H7 (cell line): ENCODE results near the gene GRIK4. TPM values are rescaled to one million over a fixed set of nuclear protein-coding genes. Genes with fewer than 3 reads are reported as not detected.

Source experiments
- DNase-seq: peaks from one replicate; pipeline ENCODE4 v3.0.0; 2012
- H3K27me3 ChIP-seq: 2 replicates; pipeline ENCODE4 v1.6.0; 2011; ENCODE audit warnings: mild to moderate bottlenecking, low read length; ENCODE audit not compliant: control insufficient read depth, insufficient read depth
- H3K36me3 ChIP-seq: replicated peaks from 2 replicates; pipeline ENCODE4 v1.5.1; 2011; ENCODE audit warnings: low read length; ENCODE audit not compliant: control insufficient read depth, insufficient read depth
- H3K4me3 ChIP-seq: 2 replicates; pipeline ENCODE4 v1.5.1; 2011; ENCODE audit warnings: low read depth, mild to moderate bottlenecking, control low read depth, low read length, moderate library complexity; ENCODE audit not compliant: insufficient read depth
- total RNA-seq: library from RNA; depleted of rRNA; stranded (reverse); fragments of >200 nt; shearing (Covaris generic); gene quantifications from 2 replicates; pipeline ENCODE4 v1.2.3, GENCODE V29; 2014

The GRIK4 gene
- total RNA-seq, 1 experiment from 2014 or later = 1.0 TPM

GRCh38 chr11:120642196-120642894 lies 130.8 kb downstream of the GRIK4 start:
- Histone ChIP-seq H3K36me3 (no peaks in the 10 kb centered on the region), H3K27me3 (peaks cover 53% of the 10 kb centered on the region), H3K4me3 (no peak overlapping the region)
- no peak for DNase-seq

GRCh38 chr11:120643284-120643683 lies 131.7 kb downstream of the GRIK4 start:
- no peak for DNase-seq
- no peaks in the 10 kb centered on the region for H3K36me3 ChIP-seq
- no peak overlapping the region for H3K4me3 ChIP-seq
- H3K27me3 ChIP-seq = peaks cover 62% of the 10 kb centered on the region

GRCh38 chr11:120645639-120646038 lies 134.1 kb downstream of the GRIK4 start:
- peaks cover 85% of the 10 kb centered on the region for H3K27me3 ChIP-seq
- no peaks in the 10 kb centered on the region for H3K36me3 ChIP-seq
- no peak overlapping the region for H3K4me3 ChIP-seq
- peak; percentile 86 for DNase-seq

GRCh38 chr11:120646206-120646605 lies 134.7 kb downstream of the GRIK4 start:
- Histone ChIP-seq H3K36me3 (no peaks in the 10 kb centered on the region), H3K27me3 (peaks cover 87% of the 10 kb centered on the region), H3K4me3 (no peak overlapping the region)
- peak; percentile 71 for DNase-seq

- no peak for DNase-seq
- Histone ChIP-seq H3K4me3 (no peak overlapping the region), H3K36me3 (no peaks in the 10 kb centered on the region), H3K27me3 (peaks cover 82% of the 10 kb centered on the region)
These were observed 136.1 kb downstream of the GRIK4 start for GRCh38 chr11:120647681-120648080.

GRCh38 chr11:120648771-120649170 lies 137.2 kb downstream of the GRIK4 start:
- Histone ChIP-seq H3K27me3 (peaks cover 74% of the 10 kb centered on the region), H3K4me3 (no peak overlapping the region), H3K36me3 (no peaks in the 10 kb centered on the region)
- no peak for DNase-seq

GRCh38 chr11:120649316-120649715 lies 137.8 kb downstream of the GRIK4 start:
- no peak for DNase-seq
- H3K36me3 ChIP-seq = no peaks in the 10 kb centered on the region
- H3K4me3 ChIP-seq = no peak overlapping the region
- peaks cover 70% of the 10 kb centered on the region for H3K27me3 ChIP-seq

- no peak overlapping the region for H3K4me3 ChIP-seq
- H3K27me3 ChIP-seq = peaks cover 53% of the 10 kb centered on the region
- DNase-seq = no peak
- H3K36me3 ChIP-seq = no peaks in the 10 kb centered on the region
These were observed 139.8 kb downstream of the GRIK4 start for GRCh38 chr11:120651396-120651795.

GRCh38 chr11:120651836-120652235 lies 140.3 kb downstream of the GRIK4 start:
- no peak for DNase-seq

GRCh38 chr11:120652705-120653335 lies 141.3 kb downstream of the GRIK4 start:
- H3K27me3 ChIP-seq = peaks cover 38% of the 10 kb centered on the region
- no peaks in the 10 kb centered on the region for H3K36me3 ChIP-seq
- no peak overlapping the region for H3K4me3 ChIP-seq
- DNase-seq = no peak

More at GRCh38 chr11:120651836-120652235, 140.3 kb downstream of the GRIK4 start:
- Histone ChIP-seq H3K4me3 (no peak overlapping the region), H3K27me3 (peaks cover 48% of the 10 kb centered on the region), H3K36me3 (no peaks in the 10 kb centered on the region)

GRCh38 chr11:120655589-120655988 lies 144.0 kb downstream of the GRIK4 start:
- Histone ChIP-seq H3K4me3 (no peak overlapping the region), H3K36me3 (no peaks in the 10 kb centered on the region)
- DNase-seq = no peak

GRCh38 chr11:120657306-120658070 lies 145.9 kb downstream of the GRIK4 start:
- peaks cover 2% of the 10 kb centered on the region; the same call in 1 of the 2 replicates for H3K27me3 ChIP-seq
- DNase-seq = no peak
- no peak overlapping the region for H3K4me3 ChIP-seq
- no peaks in the 10 kb centered on the region for H3K36me3 ChIP-seq

More at GRCh38 chr11:120655589-120655988, 144.0 kb downstream of the GRIK4 start:
- H3K27me3 ChIP-seq = peaks cover 12% of the 10 kb centered on the region; the same call in 1 of the 2 replicates

GRCh38 chr11:120658071-120658423 lies 146.5 kb downstream of the GRIK4 start:
- DNase-seq = no peak
- Histone ChIP-seq H3K4me3 (no peak overlapping the region), H3K36me3 (no peaks in the 10 kb centered on the region), H3K27me3 (no peaks in the 10 kb centered on the region; the same call in 1 of the 2 replicates)

GRCh38 chr11:120659076-120659475 lies 147.5 kb downstream of the GRIK4 start:
- peak; percentile 67 for DNase-seq

More at GRCh38 chr11:120659076-120659475, 147.5 kb downstream of the GRIK4 start:
- Histone ChIP-seq H3K36me3 (no peaks in the 10 kb centered on the region), H3K4me3 (no peak overlapping the region), H3K27me3 (no peaks in the 10 kb centered on the region)
